Measurements from ENCODE around the gene TAOK3.

DNA sequence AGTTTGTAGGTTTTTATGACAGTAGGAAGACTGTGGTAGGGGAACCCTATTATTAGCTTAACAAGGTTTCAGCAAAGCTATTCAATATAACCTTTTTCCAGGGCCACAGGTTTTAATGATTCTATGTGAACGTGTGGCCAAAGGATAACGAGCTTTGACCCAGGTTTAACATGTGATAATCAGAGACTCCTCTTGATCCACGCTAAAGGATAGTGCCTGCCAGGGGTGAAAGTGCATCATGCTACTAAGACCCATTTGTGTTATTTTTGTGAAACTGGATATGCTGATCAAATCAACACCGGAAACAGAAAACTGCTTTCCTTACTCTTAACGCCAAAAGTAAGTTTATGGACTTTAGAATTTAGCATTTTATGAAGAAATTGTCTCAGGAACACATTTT, 909 bp upstream of the TAOK3 start:
- TF ChIP-seq CTCF (IDR thresholded peaks at IDR 0.05; ENCODE audit: low read depth, low read length, poor library complexity, severe bottlenecking), result no peak
- no peak for TF ChIP-seq EZH2phosphoT487 (IDR thresholded peaks at IDR 0.05; ENCODE audit: borderline replicate concordance, low read length)

Data from DOHH2 (cell line).